ENCODE measurements around the gene DUX4.
"Not testable (repeated sequence)": the region's sequence is repeated elsewhere in the genome, so short reads cannot be mapped to it uniquely, and the experiment has no call there.

Gene DUX4

DNA sequence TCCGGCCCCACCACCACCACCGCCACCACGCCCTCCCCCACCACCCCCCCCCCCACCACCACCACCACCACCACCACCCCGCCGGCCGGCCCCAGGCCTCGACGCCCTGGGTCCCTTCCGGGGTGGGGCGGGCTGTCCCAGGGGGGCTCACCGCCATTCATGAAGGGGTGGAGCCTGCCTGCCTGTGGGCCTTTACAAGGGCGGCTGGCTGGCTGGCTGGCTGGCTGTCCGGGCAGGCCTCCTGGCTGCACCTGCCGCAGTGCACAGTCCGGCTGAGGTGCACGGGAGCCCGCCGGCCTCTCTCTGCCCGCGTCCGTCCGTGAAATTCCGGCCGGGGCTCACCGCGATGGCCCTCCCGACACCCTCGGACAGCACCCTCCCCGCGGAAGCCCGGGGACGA is at the start of gene DUX4:
Gene DUX4 (plus strand): TSS at position 347 of the 400 bp plus-strand sequence. CDS start 0 bp downstream, at position 347.
- not testable (repeated sequence) for DNase-seq (ENCODE audit: low read depth)

DNA sequence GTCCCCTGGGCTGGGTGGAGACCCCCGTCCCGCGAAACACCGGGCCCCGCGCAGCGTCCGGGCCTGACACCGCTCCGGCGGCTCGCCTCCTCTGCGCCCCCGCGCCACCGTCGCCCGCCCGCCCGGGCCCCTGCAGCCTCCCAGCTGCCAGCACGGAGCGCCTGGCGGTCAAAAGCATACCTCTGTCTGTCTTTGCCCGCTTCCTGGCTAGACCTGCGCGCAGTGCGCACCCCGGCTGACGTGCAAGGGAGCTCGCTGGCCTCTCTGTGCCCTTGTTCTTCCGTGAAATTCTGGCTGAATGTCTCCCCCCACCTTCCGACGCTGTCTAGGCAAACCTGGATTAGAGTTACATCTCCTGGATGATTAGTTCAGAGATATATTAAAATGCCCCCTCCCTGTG is 1.9 kb downstream of the DUX4 start:
- DNase-seq (ENCODE audit: low read depth): not testable (repeated sequence)

- not testable (repeated sequence) for DNase-seq (ENCODE audit: low read depth)
Observed at GRCh38 chr4:190177727-190178605, 4.4 kb downstream of the DUX4 start.

DNA sequence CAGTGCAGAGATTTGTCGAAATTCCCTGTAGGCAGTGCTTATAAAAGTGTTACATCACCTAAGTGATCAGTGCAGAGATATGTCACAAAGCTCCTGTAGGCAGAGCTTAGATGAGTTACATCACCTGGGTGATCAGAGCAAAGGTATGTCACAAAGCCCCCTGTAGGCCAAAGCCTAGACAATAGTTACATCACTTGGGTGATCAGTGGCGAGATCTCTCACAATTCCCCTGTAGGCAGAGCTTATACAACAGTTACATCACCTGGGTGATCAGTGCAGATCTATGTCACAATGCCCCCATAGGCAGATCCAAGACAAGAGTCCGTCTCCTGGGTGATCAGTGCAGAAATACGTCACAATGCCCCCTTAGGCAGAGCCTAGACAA is 5.0 kb downstream of the DUX4 start:
- DNase-seq (ENCODE audit: low read depth): not testable (repeated sequence)

DNA sequence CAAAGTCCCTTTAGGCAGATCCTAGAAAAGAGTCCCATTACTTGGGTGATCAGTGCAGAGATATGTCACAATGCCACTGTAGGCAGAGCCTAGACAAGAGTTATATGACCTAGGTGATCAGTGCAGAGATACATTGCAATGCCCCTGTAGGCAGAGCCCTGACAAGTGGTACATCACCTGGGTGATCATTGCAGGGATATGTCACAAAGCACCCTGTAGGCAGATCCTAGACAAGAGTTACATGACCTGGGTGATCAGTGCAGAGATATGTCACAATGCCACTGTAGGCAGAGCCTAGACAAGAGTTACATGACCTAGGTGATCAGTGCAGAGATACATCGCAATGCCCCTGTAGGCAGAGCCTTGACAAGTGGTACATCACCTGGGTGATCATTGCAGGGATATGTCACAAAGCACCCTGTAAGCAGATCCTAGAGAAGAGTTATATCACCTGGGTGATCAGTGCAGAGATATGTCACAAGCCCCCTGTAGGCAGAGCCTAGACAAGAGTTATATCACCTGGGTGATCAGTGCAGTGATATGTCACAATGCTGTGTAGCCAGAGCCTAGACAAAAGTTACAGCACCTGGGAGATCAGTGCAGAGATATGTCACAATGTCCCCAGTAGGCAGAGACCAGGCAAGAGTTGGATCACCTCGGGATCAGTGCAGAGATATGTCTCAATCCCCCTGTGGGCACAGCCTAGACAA is 5.6 kb downstream of the DUX4 start:
- not testable (repeated sequence) for DNase-seq (ENCODE audit: low read depth)

GRCh38 chr4:190179740-190180094 is 6.1 kb downstream of the DUX4 start:
- DNase-seq (ENCODE audit: low read depth): not testable (repeated sequence)

DNA sequence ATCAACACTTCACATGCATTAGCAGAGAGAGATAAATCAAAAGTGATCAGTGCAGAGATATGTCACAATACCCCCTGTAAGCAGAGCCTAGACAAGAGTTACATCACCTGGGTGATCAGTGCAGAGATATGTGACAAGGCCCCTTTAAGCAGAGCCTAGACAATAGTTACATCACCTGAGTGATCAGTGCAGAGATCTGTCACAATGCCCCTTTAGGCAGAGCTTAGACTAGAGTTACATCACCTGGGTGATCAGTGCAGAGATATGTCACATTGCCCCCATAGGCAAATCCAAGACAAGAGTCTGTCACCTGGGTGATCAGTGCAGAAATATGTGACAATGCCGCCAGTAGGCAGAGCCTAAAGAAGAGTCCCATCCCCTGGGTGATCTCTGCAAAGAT is 7.4 kb downstream of the DUX4 start:
- DNase-seq (ENCODE audit: low read depth): not testable (repeated sequence)

DNA sequence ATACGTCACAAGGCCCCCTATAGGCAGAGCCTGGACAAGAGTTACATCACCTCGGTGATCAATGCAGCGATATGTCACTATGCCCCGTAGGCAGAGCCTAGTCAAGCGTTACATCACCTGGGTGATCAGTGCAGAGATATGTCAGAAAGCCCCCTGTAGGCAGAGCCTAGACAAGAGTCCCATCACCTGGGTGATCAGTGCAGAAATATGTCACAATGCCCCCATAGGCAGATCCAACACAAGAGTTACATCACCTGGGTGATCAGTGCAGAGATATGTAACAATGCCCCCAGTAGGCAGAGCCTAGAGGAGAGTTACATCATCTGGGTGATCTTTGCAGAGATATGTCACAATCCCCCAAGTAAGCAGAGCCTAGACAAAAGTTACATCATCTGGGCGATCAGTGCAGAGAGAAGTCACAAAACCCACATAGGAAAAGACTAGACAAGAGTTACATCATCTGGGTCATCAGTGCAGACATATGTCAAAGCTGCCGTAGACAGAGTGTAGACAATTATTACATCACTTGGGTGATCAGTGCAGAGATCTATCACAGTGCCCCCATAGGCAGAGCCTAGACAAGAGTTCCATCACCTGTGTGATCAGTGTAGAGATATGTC is 8.0 kb downstream of the DUX4 start:
- DNase-seq (ENCODE audit: low read depth): not testable (repeated sequence)

DNA sequence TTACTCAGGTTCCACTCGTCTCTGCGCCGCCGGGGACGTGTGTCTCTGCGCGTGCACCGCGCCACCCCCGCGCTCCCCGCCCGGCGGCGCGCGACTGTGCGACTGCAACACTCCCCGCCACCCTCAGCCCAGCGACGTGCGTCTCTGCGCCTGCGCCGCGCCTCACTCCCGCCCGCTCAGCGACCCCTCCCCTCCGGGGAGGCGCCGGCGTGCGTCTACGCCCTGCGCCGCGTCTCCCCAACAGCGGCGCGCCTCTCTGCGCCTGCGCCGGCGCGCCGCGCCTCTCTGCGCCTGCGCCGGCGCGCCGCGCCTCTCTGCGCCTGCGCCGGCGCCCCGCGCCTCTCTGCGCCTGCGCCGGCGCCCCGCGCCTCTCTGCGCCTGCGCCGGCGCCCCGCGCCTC is 29.9 kb downstream of the DUX4 start:
- not testable (repeated sequence) for DNase-seq (ENCODE audit: low read depth)
